ENCODE measurements around the gene GIPC2. TPM values are rescaled to one million over a fixed set of nuclear protein-coding genes. Genes with fewer than 3 reads are reported as not detected.
A peak's percentile ranks its signal among the peaks of the same experiment; 100 is the strongest.

The GIPC2 gene
- total RNA-seq, 2 donors from 2014 or later: 0.35 to 0.50 TPM

GRCh38 chr1:78145105-78145580 is 99.4 kb downstream of the GIPC2 start:
- Mint-ChIP-seq H3K9me3 (no peaks in the 10 kb centered on the region), H3K27ac (no peak overlapping the region), H3K4me1 (peaks cover 5% of the 10 kb centered on the region), H3K36me3 (ENCODE audit: low read depth) (no peaks in the 10 kb centered on the region), H3K27me3 (peaks cover 17% of the 10 kb centered on the region), H3K4me3 (no peak overlapping the region)
- ATAC-seq (replicated peaks): peak; percentile 72

DNA sequence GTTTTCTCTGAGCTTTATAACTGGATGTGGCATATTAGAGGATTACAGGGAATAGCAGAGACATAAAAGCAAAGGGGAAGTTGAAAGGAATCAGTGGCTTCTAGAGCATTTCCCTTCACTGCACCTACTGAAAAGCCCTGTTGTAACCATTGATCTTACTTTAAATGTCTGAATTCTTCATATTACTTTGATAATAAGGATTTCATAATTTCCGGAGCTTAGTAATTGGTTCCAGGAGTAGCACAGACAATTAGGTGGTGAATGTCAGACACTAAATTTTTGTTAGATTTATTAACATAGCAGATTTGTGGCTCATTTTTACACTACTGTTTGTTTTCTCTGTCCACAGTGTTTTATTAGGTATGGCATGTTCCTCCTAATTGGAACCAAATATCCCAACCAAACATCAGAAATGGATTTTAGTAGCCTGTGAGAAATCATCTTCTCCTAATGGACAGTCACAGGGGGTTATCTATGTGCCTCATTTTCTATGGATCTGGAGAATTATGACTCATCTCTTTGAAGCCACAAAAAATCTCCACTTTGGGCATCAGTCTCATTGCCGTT is 100.5 kb downstream of the GIPC2 start:
- Mint-ChIP-seq H3K27me3 (peaks cover 19% of the 10 kb centered on the region), H3K9me3 (no peaks in the 10 kb centered on the region), H3K27ac (no peak overlapping the region), H3K4me1 (peaks cover 5% of the 10 kb centered on the region), H3K36me3 (ENCODE audit: low read depth) (no peaks in the 10 kb centered on the region), H3K4me3 (no peak overlapping the region)
- ATAC-seq (replicated peaks): no peak

DNA sequence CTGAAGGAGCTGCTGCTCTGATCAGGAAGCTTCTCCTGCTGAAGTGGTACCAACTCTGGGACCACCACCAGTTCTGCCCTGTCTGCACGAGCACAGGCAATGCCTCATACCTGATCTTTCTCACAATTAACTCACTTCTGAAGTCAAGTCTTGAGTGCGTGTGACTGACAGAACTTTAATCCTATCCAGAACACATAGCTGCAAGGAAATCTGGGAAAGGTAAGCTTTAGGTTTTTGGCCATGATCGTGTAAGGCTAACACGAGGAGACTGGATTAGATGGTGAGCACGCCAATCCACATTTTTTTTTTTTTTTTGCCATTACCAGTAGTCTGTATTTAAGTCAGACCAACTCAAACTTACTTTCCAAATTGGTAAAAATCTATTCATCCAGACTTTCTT is 101.3 kb downstream of the GIPC2 start:
- peaks cover 5% of the 10 kb centered on the region for H3K4me1 Mint-ChIP-seq
- H3K9me3 Mint-ChIP-seq: no peaks in the 10 kb centered on the region
- peaks cover 19% of the 10 kb centered on the region for H3K27me3 Mint-ChIP-seq
- ATAC-seq (replicated peaks): no peak
- H3K4me3 Mint-ChIP-seq: no peak overlapping the region
- H3K27ac Mint-ChIP-seq: no peak overlapping the region
- H3K36me3 Mint-ChIP-seq (ENCODE audit: low read depth): no peaks in the 10 kb centered on the region

- Mint-ChIP-seq H3K9me3 (no peaks in the 10 kb centered on the region), H3K36me3 (ENCODE audit: low read depth) (no peaks in the 10 kb centered on the region), H3K4me1 (no peaks in the 10 kb centered on the region), H3K27me3 (peaks cover 27% of the 10 kb centered on the region), H3K4me3 (no peak overlapping the region), H3K27ac (no peak overlapping the region)
- no peak for ATAC-seq (replicated peaks)
Observed at GRCh38 chr1:78153092-78153736, 107.4 kb downstream of the GIPC2 start.

- Mint-ChIP-seq H3K27ac (no peak overlapping the region), H3K9me3 (no peaks in the 10 kb centered on the region), H3K27me3 (peaks cover 27% of the 10 kb centered on the region), H3K4me1 (no peaks in the 10 kb centered on the region), H3K36me3 (ENCODE audit: low read depth) (no peaks in the 10 kb centered on the region), H3K4me3 (no peak overlapping the region)
- no peak for ATAC-seq (replicated peaks)
Observed at GRCh38 chr1:78155121-78155520, 109.4 kb downstream of the GIPC2 start.

GRCh38 chr1:78156805-78157521 is 111.2 kb downstream of the GIPC2 start:
- Mint-ChIP-seq H3K27me3 (peaks cover 24% of the 10 kb centered on the region), H3K9me3 (no peaks in the 10 kb centered on the region), H3K4me1 (no peaks in the 10 kb centered on the region), H3K27ac (no peak overlapping the region), H3K36me3 (ENCODE audit: low read depth) (no peaks in the 10 kb centered on the region), H3K4me3 (no peak overlapping the region)
- ATAC-seq (replicated peaks): no peak

DNA sequence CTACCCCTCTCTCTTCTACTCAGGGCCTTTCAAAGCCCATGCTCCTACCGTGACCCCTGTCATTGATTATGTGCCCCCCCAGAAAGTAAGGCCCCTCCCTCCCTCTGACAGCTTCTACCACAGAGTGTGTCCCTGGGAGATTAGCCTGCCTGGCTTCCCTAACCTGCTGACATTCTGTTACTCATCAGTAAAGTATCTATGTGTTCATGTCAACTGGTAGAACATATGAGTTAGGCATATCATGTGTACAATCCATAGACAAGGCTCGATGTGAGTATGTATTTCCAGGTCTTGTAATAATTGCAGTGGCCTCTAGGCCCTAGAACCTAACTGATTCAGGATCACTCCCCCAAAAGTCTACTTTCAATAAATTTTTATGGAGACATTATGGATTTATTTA is 120.0 kb downstream of the GIPC2 start:
- Mint-ChIP-seq H3K36me3 (ENCODE audit: low read depth) (no peaks in the 10 kb centered on the region), H3K27me3 (no peaks in the 10 kb centered on the region), H3K4me3 (no peak overlapping the region), H3K9me3 (no peaks in the 10 kb centered on the region), H3K4me1 (no peaks in the 10 kb centered on the region), H3K27ac (no peak overlapping the region)
- no peak for ATAC-seq (replicated peaks)

GRCh38 chr1:78168306-78168705 is 122.5 kb downstream of the GIPC2 start:
- Mint-ChIP-seq H3K27ac (no peak overlapping the region), H3K4me3 (no peak overlapping the region), H3K4me1 (no peaks in the 10 kb centered on the region), H3K36me3 (ENCODE audit: low read depth) (no peaks in the 10 kb centered on the region), H3K9me3 (no peaks in the 10 kb centered on the region), H3K27me3 (no peaks in the 10 kb centered on the region)
- ATAC-seq (replicated peaks): no peak

DNA sequence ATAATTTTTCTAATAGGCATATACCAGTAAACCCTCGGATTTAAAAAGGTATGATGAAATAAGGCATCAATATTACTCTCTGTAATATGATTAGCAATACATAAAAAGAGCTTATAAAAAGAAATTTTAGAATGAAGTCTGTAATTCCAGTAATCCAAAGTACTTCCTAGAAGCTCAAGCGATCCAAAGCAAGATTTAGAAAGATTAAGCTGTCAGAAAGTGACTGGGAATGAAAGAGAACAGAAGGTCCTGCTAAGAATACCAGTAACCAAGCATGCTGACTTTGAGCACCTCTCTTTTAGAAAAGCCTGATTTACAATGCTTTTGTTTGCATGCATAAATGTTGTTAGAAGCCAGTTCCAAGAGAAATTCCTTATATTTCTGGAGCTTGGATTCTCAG is 125.1 kb downstream of the GIPC2 start:
- Mint-ChIP-seq H3K9me3 (no peaks in the 10 kb centered on the region), H3K27ac (no peak overlapping the region), H3K27me3 (no peaks in the 10 kb centered on the region), H3K36me3 (ENCODE audit: low read depth) (no peaks in the 10 kb centered on the region), H3K4me3 (no peak overlapping the region), H3K4me1 (no peaks in the 10 kb centered on the region)
- no peak for ATAC-seq (replicated peaks)

DNA sequence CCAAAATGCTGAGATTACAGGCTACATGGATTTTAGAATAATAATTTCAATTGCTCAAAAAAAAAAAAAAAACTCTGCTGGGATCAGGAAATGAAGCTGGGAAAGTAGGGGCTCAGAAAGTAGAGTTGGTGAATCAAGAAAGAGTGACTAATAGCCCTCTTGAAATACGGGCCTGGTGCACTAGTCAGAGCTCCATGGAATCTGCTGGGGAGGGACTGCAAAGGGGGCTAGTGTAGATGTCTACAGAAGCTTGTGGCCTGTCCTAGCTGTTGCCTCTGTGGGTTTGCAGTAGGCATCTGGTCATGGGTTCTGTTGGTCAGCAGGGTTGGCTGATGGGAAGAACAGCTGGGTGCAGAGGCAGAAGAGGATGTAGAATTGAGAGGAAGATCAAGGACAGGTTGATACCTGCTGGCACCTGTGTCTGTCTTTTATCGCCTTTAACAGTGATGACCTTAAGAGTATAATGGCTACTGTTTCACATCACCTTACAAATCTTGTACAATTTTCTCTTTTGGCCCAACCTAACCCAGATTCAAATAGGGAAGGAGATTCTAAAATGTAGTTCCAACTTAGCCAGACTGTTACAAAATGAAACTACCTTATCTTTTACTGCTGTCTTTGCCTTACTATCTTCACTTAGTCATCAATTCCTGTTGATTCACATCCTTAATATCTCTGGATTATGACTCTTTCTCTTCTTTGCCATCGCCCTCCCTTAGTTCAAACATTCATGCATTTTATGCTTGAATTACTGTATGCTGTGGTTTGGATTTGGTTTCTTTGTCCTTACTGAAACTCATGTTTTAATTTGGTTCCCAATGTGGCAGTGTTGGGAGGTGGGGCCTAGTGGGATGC is 126.2 kb downstream of the GIPC2 start:
- ATAC-seq (replicated peaks): no peak
- no peaks in the 10 kb centered on the region for H3K36me3 Mint-ChIP-seq (ENCODE audit: low read depth)
- no peaks in the 10 kb centered on the region for H3K9me3 Mint-ChIP-seq
- H3K4me1 Mint-ChIP-seq: no peaks in the 10 kb centered on the region
- no peaks in the 10 kb centered on the region for H3K27me3 Mint-ChIP-seq
- no peak overlapping the region for H3K4me3 Mint-ChIP-seq
- no peak overlapping the region for H3K27ac Mint-ChIP-seq

DNA sequence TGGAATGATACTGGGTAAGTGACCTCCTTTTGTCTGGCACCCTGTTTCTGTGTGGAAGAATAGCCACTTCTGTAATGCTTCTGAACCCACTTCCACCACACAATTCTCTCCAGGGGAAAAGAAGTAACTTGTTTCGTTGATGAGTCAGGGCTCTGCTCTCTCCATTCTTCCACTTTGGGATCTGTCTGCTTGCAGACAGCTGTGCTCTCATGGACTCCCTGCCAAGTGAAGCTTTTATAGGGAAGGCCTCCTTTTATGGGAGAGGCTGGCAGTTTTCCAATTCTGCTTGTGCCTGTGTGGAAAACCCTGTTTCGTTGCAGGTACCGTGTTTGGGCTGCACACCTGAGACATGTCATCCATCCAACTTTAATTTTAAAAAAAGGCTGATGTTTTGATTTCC is 130.7 kb downstream of the GIPC2 start:
- H3K36me3 Mint-ChIP-seq (ENCODE audit: low read depth): no peaks in the 10 kb centered on the region
- peaks cover 4% of the 10 kb centered on the region for H3K27me3 Mint-ChIP-seq
- no peak overlapping the region for H3K27ac Mint-ChIP-seq
- ATAC-seq (replicated peaks): no peak
- H3K4me3 Mint-ChIP-seq: no peak overlapping the region
- no peaks in the 10 kb centered on the region for H3K9me3 Mint-ChIP-seq
- no peaks in the 10 kb centered on the region for H3K4me1 Mint-ChIP-seq

GRCh38 chr1:78177708-78178270 is 132.0 kb downstream of the GIPC2 start:
- Mint-ChIP-seq H3K9me3 (no peaks in the 10 kb centered on the region), H3K4me1 (no peaks in the 10 kb centered on the region), H3K36me3 (ENCODE audit: low read depth) (no peaks in the 10 kb centered on the region), H3K27ac (no peak overlapping the region), H3K27me3 (peaks cover 4% of the 10 kb centered on the region), H3K4me3 (no peak overlapping the region)
- ATAC-seq (replicated peaks): no peak

- H3K4me3 Mint-ChIP-seq: no peak overlapping the region
- H3K27ac Mint-ChIP-seq: no peak overlapping the region
- ATAC-seq (replicated peaks): no peak
- H3K36me3 Mint-ChIP-seq (ENCODE audit: low read depth): no peaks in the 10 kb centered on the region
- H3K9me3 Mint-ChIP-seq: no peaks in the 10 kb centered on the region
- no peaks in the 10 kb centered on the region for H3K4me1 Mint-ChIP-seq
- H3K27me3 Mint-ChIP-seq: peaks cover 4% of the 10 kb centered on the region
Observed at GRCh38 chr1:78178816-78179215, 133.1 kb downstream of the GIPC2 start.

DNA sequence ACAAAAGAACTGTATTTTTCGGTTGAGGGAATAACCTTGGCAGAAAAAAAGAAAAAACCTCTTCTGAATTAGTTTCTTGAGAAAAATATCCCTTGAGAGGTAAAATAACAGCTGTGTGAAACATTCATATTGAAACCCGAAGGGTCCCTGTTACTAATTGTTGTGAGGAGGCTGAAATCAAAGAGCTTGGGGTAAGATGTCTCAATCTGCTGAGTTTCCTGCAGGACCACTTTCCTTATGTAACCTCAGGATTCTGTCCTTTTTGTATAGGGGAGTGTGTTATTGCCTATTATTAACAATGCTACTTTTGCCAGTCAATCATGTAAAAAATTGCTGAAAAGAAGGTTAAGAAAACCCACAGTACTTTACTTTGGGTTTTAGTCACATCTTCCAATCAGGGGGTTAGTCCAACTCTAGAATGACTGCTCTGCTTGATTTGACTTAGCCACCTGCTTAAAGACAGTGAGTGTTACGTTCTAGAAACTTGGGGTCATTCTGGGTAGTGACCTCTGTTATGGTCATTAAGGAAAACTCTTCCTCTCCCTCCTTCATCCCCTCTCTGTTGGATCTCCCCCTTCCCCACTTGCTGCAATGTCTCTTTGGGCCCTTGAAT is 138.8 kb downstream of the GIPC2 start:
- Mint-ChIP-seq H3K4me3 (no peak overlapping the region), H3K27ac (no peak overlapping the region), H3K36me3 (ENCODE audit: low read depth) (no peaks in the 10 kb centered on the region), H3K4me1 (no peaks in the 10 kb centered on the region), H3K9me3 (no peaks in the 10 kb centered on the region), H3K27me3 (peaks cover 4% of the 10 kb centered on the region)
- ATAC-seq (replicated peaks): no peak

Measured in activated T-helper 17 cell treated with anti-CD3 and anti-CD28 coated beads, Interleukin-2, amount 50 U/mL, for 72 hours (primary cell).